K562 (cell line): ENCODE measurements around the gene LRRC49. TPM values are rescaled to one million over a fixed set of nuclear protein-coding genes. Genes with fewer than 3 reads are reported as not detected.

Experiments used
- ATAC-seq: fragments of 200-7000 bp; cut with Tn5 transposase; 3 replicates; pipeline ENCODE4 v1.9.1; 2020; ENCODE audit warnings: moderate library complexity
- BruUV-seq: library from RNA; stranded (reverse); fragments of 400-500 nt; replicated peaks from 2 replicates; lab custom pipeline; 2021; lab: Mats Ljungman, UMichigan
- CTCF ChIA-PET: fragments of 300-600 bp; formaldehyde crosslinking; extraction: SDS; loops from one replicate; lab custom pipeline; 2021; ENCODE audit warnings: low intra/inter-chr PET ratio; lab: Yijun Ruan, JAX
- POLR2A ChIA-PET: fragments of 300-600, 350-650 bp; sonication (Branson Sonifier 250); formaldehyde crosslinking; extraction: SDS; loops from one replicate; lab custom pipeline; 2021; ENCODE audit warnings: antibody characterized with exemption, inconsistent platforms; lab: Yijun Ruan, JAX
- DNase-seq, 4 experiments: peaks; one replicate each; pipeline versions ENCODE4 v3.0.0 to v3.0.0-alpha.2; 2011 to 2018; ENCODE audit warnings: low spot score in 3 of 4, mixed read lengths in 3 of 4; ENCODE audit errors: extremely low read depth in 1 of 4
- FAIRE-seq: peaks from 2 replicates; lab custom pipeline; 2011; peaks lifted over from hg19 to GRCh38; lab: Jason Lieb, UNC
- H2AFZ ChIP-seq: 2 replicates; pipeline ENCODE4 v1.6.0; 2011; ENCODE audit warnings: low read depth, low read length, control low read depth, inconsistent platforms
- H3K27ac ChIP-seq: fragments of 200-600 bp; 3 replicates; pipeline ENCODE4 v1.8.0; 2011; ENCODE audit warnings: low read depth, mild to moderate bottlenecking, control low read depth, inconsistent platforms, low read length, moderate library complexity, mixed read lengths; ENCODE audit errors: extremely low read depth
- H3K27me3 ChIP-seq, 2 experiments: fragments of 300-600 bp in 1 of 2; 2 replicates in 1 of 2; 3 replicates in 1 of 2; pipeline versions ENCODE4 v1.6.0 to v1.8.0; 2011; ENCODE audit warnings: inconsistent platforms in 2 of 2, low read length in 2 of 2, mild to moderate bottlenecking in 1 of 2, mixed read lengths in 1 of 2, moderate library complexity in 1 of 2; ENCODE audit not compliant: control insufficient read depth in 2 of 2, insufficient read depth in 2 of 2
- H3K36me3 ChIP-seq: fragments of 300-600 bp; 3 replicates; pipeline ENCODE4 v1.8.0; 2011; ENCODE audit warnings: mild to moderate bottlenecking, low read length, inconsistent platforms; ENCODE audit not compliant: control insufficient read depth, insufficient read depth
- H3K4me1 ChIP-seq, 2 experiments: fragments of 200-600 bp in 1 of 2; replicated peaks in 1 of 2; 2 replicates in 1 of 2; 3 replicates in 1 of 2; pipeline versions ENCODE4 v1.5.1 to v1.8.0; 2011; ENCODE audit warnings: inconsistent platforms in 2 of 2, low read length in 2 of 2, mild to moderate bottlenecking in 1 of 2, mixed read lengths in 1 of 2, moderate library complexity in 1 of 2; ENCODE audit not compliant: control insufficient read depth in 2 of 2, insufficient read depth in 2 of 2
- H3K4me2 ChIP-seq: 2 replicates; pipeline ENCODE4 v1.6.1; 2011; ENCODE audit warnings: low read length, control low read depth, inconsistent platforms, mixed read lengths; ENCODE audit not compliant: insufficient read depth
- H3K4me3 ChIP-seq: fragments of 200-600 bp; sonication (generic), shearing (Covaris generic); 2 replicates; pipeline ENCODE4 v1.5.1; 2016; ENCODE audit warnings: control low read depth, inconsistent platforms
- H3K79me2 ChIP-seq: fragments of 200-600 bp; 3 replicates; pipeline ENCODE4 v1.8.0; 2011; ENCODE audit warnings: low read length, inconsistent platforms; ENCODE audit not compliant: control insufficient read depth, insufficient read depth
- H3K9ac ChIP-seq, 2 experiments: 2 replicates each; pipeline versions ENCODE4 v1.6.0 to v1.6.1; 2011; ENCODE audit warnings: low read depth in 2 of 2, low read length in 2 of 2, control low read depth in 1 of 2, inconsistent platforms in 1 of 2, mild to moderate bottlenecking in 1 of 2, mixed read lengths in 1 of 2; ENCODE audit not compliant: insufficient read depth in 1 of 2
- H3K9me1 ChIP-seq: one replicate; pipeline ENCODE4 v1.6.0; 2011; ENCODE audit warnings: inconsistent platforms, mild to moderate bottlenecking, low read length, moderate library complexity; ENCODE audit not compliant: control insufficient read depth, insufficient read depth
- H3K9me3 ChIP-seq: replicated peaks from 2 replicates; pipeline ENCODE4 v1.5.1; 2011; ENCODE audit warnings: low read depth, low read length, inconsistent platforms; ENCODE audit not compliant: control insufficient read depth, insufficient read depth
- H4K20me1 ChIP-seq: replicated peaks from 2 replicates; pipeline ENCODE4 v1.6.1; 2011; ENCODE audit warnings: low read length, inconsistent platforms, mixed read lengths; ENCODE audit not compliant: control insufficient read depth, insufficient read depth
- C11orf30 ChIP-seq: fragments of 450-650 bp; IDR thresholded peaks from 2 replicates; pipeline ENCODE4 v1.6.1; 2016; ENCODE audit warnings: low read depth, mild to moderate bottlenecking
- LCOR ChIP-seq: sonication (generic); formaldehyde crosslinking; IDR thresholded peaks from 2 replicates; pipeline ENCODE4 v1.8.0; 2022; ENCODE audit warnings: mild to moderate bottlenecking, missing genetic modification reagents
- MAFF ChIP-seq: IDR thresholded peaks from 2 replicates; pipeline ENCODE4 v1.6.1; 2012; ENCODE audit warnings: low read length, improper control_type of control experiment
- MAFG ChIP-seq: fragments of 450-650 bp; conservative IDR thresholded peaks from 2 replicates; pipeline ENCODE4 v1.6.1; 2016; ENCODE audit warnings: missing genetic modification characterization, missing compliant biosample characterization
- MAFK ChIP-seq: IDR thresholded peaks from 2 replicates; pipeline ENCODE4 v1.6.1; 2011; ENCODE audit warnings: low read length, improper control_type of control experiment
- PATZ1 ChIP-seq: fragments of 250-450 bp; sonication (Bioruptor Pico); IDR thresholded peaks from 2 replicates; pipeline ENCODE4 v1.5.0; 2020; ENCODE audit warnings: mild to moderate bottlenecking, borderline replicate concordance
- PURB ChIP-seq: sonication (generic); formaldehyde crosslinking; IDR thresholded peaks from 2 replicates; pipeline ENCODE4 v1.9.0; 2021; ENCODE audit warnings: low read depth, mild to moderate bottlenecking, missing genetic modification reagents
- ZBTB7A ChIP-seq: IDR thresholded peaks from 2 replicates; pipeline ENCODE4 v1.6.1; 2011; ENCODE audit warnings: low read depth, mild to moderate bottlenecking, low read length, moderate library complexity, borderline replicate concordance; ENCODE audit not compliant: control insufficient read depth
- ZNF311 ChIP-seq: fragments of 250-450 bp; sonication (Bioruptor Pico); IDR thresholded peaks from 2 replicates; pipeline ENCODE4 v1.4.0; 2020; ENCODE audit warnings: mild to moderate bottlenecking, moderate library complexity
- ZNF316 ChIP-seq: fragments of 450-650 bp; IDR thresholded peaks from 2 replicates; pipeline ENCODE4 v1.6.1; 2016
- WGBS: fragments of 100-300 bp; shearing (Covaris generic); methylation state at CpG from one replicate; pipeline ENCODE4 v1.1.6; 2016; ENCODE audit warnings: low coverage, mixed read lengths; ENCODE audit not compliant: insufficient coverage; ENCODE audit errors: missing lambda C conversion rate; 5-methylcytosine and 5-hydroxymethylcytosine counted together
- in situ Hi-C: fragments of 300-500 bp; cut with MboI; formaldehyde crosslinking; loops from 4 replicates; pipeline ENCODE4 v1.15.0; 2018; ENCODE audit warnings: inconsistent platforms, mixed read lengths
- intact Hi-C: fragments of 100-400 bp; cut with micrococcal nuclease; formaldehyde crosslinking; loops from 2 replicates; pipeline ENCODE4 v1.14.2; 2022
- polyA plus RNA-seq, 8 experiments: library from polyadenylated mRNA; depleted of rRNA in 4 of 8; stranded (reverse) in 5 of 8; unstranded in 3 of 8; fragments of >200 nt; fragmentation: Nextera tagmentation in 2 of 8; fragmentation: Illumina TruSeq in 1 of 8; extraction: Ambion mirVana in 2 of 8; extraction: Trizol in 1 of 8; gene quantifications; 2 replicates each; pipeline versions ENCODE4 v1.2.1 to v1.2.3, GENCODE V29; 2011 to 2014; ENCODE audit warnings: inconsistent platforms in 1 of 8, missing spikeins in 1 of 8
- total RNA-seq, 7 experiments: library from RNA; depleted of rRNA in 6 of 7; stranded (reverse); fragments of >200 nt in 6 of 7; fragmentation: Illumina TruSeq in 2 of 7; extraction: Trizol in 2 of 7; gene quantifications; 2 replicates each; pipeline versions ENCODE4 v1.2.1 to v1.2.3, GENCODE V29; 2011 to 2021; ENCODE audit warnings: low replicate concordance in 1 of 7

Gene LRRC49
- total and polyA plus RNA-seq, 9 of the 15 experiments (the other 6 are each of a cell fraction or from before 2014, with no cell fraction given), result 0.32 TPM; not detected in 8

GRCh38 chr15:70963199-70963598 is 70.6 kb downstream of the LRRC49 start:
- H3K9me3 ChIP-seq, result no peaks in the 10 kb centered on the region
- FAIRE-seq (no peak), ATAC-seq (no peak), DNase-seq (no peak)
- H3K4me1 ChIP-seq, result no peaks in the 10 kb centered on the region
- no peaks in the 10 kb centered on the region for H3K36me3 ChIP-seq
- TF ChIP-seq MAFG (tag) (peak; percentile 59; the same call in 1 of the 2 replicates), LCOR (CRISPR knock-in tag) (no peak), PURB (no peak), ZBTB7A (no peak), ZNF311 (no peak), MAFF (peak; percentile 73), C11orf30 (peak; percentile 61; the same call in 1 of the 2 replicates), PATZ1 (CRISPR knock-in tag) (no peak), MAFK (peak; percentile 74), ZNF316 (peak; percentile 75)
- no peaks in the 10 kb centered on the region for H3K27me3 ChIP-seq
- H4K20me1 ChIP-seq, result no peaks in the 10 kb centered on the region
- in situ Hi-C loops, result loop anchor here (25.0 kb wide), 1 partner anchor 774 kb away; no protein-coding TSS in a partner anchor
- ChIA-PET CTCF (no interaction called here), POLR2A (no interaction called here)
- intact Hi-C loops, result no loop called here
- no peaks in the 10 kb centered on the region for H3K79me2 ChIP-seq
- H3K4me2 ChIP-seq, result no peak overlapping the region
- H3K9me1 ChIP-seq, result no peaks in the 10 kb centered on the region
- no peak overlapping the region for H3K27ac ChIP-seq
- H3K4me3 ChIP-seq, result no peak overlapping the region
- H3K9ac ChIP-seq, result no peak overlapping the region
- BruUV-seq, result no TSS peak
- WGBS, result 0% methylated on average over 1 of the region's 1 CpG
- no peak overlapping the region for H2AFZ ChIP-seq
